H1 (cell line): ENCODE data around the gene GPR180. TPM values are rescaled to one million over a fixed set of nuclear protein-coding genes. Genes with fewer than 3 reads are reported as not detected.

ENCODE experiments used
- CTCF ChIA-PET: fragments of 300-600 bp; sonication (Branson Sonifier 250); formaldehyde crosslinking; loops from one replicate; lab custom pipeline; 2021; ENCODE audit not compliant: partially characterized antibody; lab: Charles Lee
- POLR2A ChIA-PET: fragments of 300-600 bp; sonication (Branson Sonifier 250); formaldehyde crosslinking; loops from one replicate; lab custom pipeline; 2021; ENCODE audit warnings: inconsistent platforms; ENCODE audit not compliant: partially characterized antibody; lab: Charles Lee
- DNase-seq, 2 experiments: peaks; one replicate each; pipeline versions ENCODE4 v3.0.0 to v3.0.0-alpha.2; 2010 to 2022; ENCODE audit warnings: low spot score in 2 of 2, low read depth in 1 of 2, mixed read lengths in 1 of 2
- FAIRE-seq: peaks from 2 replicates; lab custom pipeline; 2011; peaks lifted over from hg19 to GRCh38; lab: Jason Lieb, UNC
- H2AFZ ChIP-seq: 2 replicates; pipeline ENCODE4 v1.8.1; 2012; ENCODE audit warnings: low read length, inconsistent platforms
- H2AK5ac ChIP-seq: 2 replicates; pipeline ENCODE4 v1.6.1; 2013; ENCODE audit warnings: low read depth, low read length
- H2BK120ac ChIP-seq: replicated peaks from 2 replicates; pipeline ENCODE3; 2013; ENCODE audit warnings: low read depth, low read length, inconsistent platforms
- H2BK12ac ChIP-seq: 2 replicates; pipeline ENCODE4 v1.6.1; 2013; ENCODE audit warnings: low read depth, low read length
- H2BK15ac ChIP-seq: 2 replicates; pipeline ENCODE4 v1.6.1; 2013; ENCODE audit warnings: low read length
- H2BK20ac ChIP-seq: 2 replicates; pipeline ENCODE4 v1.6.1; 2013; ENCODE audit warnings: low read length
- H2BK5ac ChIP-seq: 2 replicates; pipeline ENCODE4 v1.6.1; 2013; ENCODE audit warnings: low read depth, low read length
- H3K14ac ChIP-seq: 2 replicates; pipeline ENCODE4 v1.6.1; 2013; ENCODE audit warnings: inconsistent platforms; ENCODE audit not compliant: insufficient read length
- H3K18ac ChIP-seq: 2 replicates; pipeline ENCODE4 v1.6.1; 2013; ENCODE audit warnings: low read length; ENCODE audit errors: extremely low read depth
- H3K23ac ChIP-seq: 2 replicates; pipeline ENCODE4 v1.6.1; 2013; ENCODE audit warnings: inconsistent platforms; ENCODE audit not compliant: insufficient read length
- H3K23me2 ChIP-seq: 2 replicates; pipeline ENCODE4 v1.6.1; 2013; ENCODE audit warnings: low read depth, low read length
- H3K27ac ChIP-seq: 2 replicates; pipeline ENCODE4 v1.6.1; 2011; ENCODE audit warnings: low read depth, low read length, inconsistent platforms
- H3K27me3 ChIP-seq, 4 experiments: replicated peaks in 1 of 4; 1 replicate in 1 of 4; 2 replicates in 3 of 4; pipeline versions ENCODE4 v1.6.1 to v1.8.1; 2011 to 2013; ENCODE audit warnings: low read length in 3 of 4, mild to moderate bottlenecking in 3 of 4, inconsistent platforms in 2 of 4, mixed read lengths in 2 of 4, moderate library complexity in 1 of 4; ENCODE audit not compliant: control insufficient read depth in 3 of 4, insufficient read depth in 3 of 4; ENCODE audit errors: extremely low read depth in 1 of 4
- H3K36me3 ChIP-seq, 4 experiments: 2 replicates each; pipeline versions ENCODE4 v1.6.1 to v1.8.1; 2011 to 2013; ENCODE audit warnings: mild to moderate bottlenecking in 4 of 4, low read length in 3 of 4, moderate library complexity in 2 of 4, control low read depth in 1 of 4, inconsistent platforms in 1 of 4; ENCODE audit not compliant: insufficient read depth in 4 of 4, control insufficient read depth in 2 of 4
- H3K4ac ChIP-seq: replicated peaks from 2 replicates; pipeline ENCODE3; 2013; ENCODE audit warnings: low read length, low read depth, mixed read lengths, inconsistent platforms; ENCODE audit not compliant: insufficient read length
- H3K4me1 ChIP-seq, 4 experiments: replicated peaks in 1 of 4; 1 replicate in 1 of 4; 2 replicates in 3 of 4; pipeline versions ENCODE4 v1.6.1 to v1.8.1; 2011 to 2013; ENCODE audit warnings: low read length in 3 of 4, inconsistent platforms in 2 of 4, mixed read lengths in 1 of 4; ENCODE audit not compliant: insufficient read depth in 4 of 4, control insufficient read depth in 3 of 4
- H3K4me2 ChIP-seq, 2 experiments: 2 replicates each; pipeline versions ENCODE4 v1.6.1 to v1.8.1; 2011 to 2013; ENCODE audit warnings: low read depth in 2 of 2, low read length in 2 of 2, control low read depth in 1 of 2, inconsistent platforms in 1 of 2, mild to moderate bottlenecking in 1 of 2; ENCODE audit not compliant: insufficient read depth in 1 of 2
- H3K4me3 ChIP-seq, 4 experiments: fragments of 200-600, 300-600 bp in 1 of 4; sonication (generic), shearing (Covaris generic), sonication (Bioruptor Twin) in 1 of 4; 2 replicates each; pipeline versions ENCODE4 v1.5.1 to v1.8.1; 2011 to 2016; ENCODE audit warnings: low read length in 4 of 4, low read depth in 3 of 4, control low read depth in 2 of 4, inconsistent platforms in 2 of 4, mild to moderate bottlenecking in 2 of 4, mixed read lengths in 1 of 4, moderate library complexity in 1 of 4; ENCODE audit not compliant: insufficient read depth in 2 of 4; ENCODE audit errors: extremely low read depth in 1 of 4
- H3K56ac ChIP-seq: replicated peaks from 2 replicates; pipeline ENCODE3; 2013; ENCODE audit warnings: low read depth, mild to moderate bottlenecking, mixed read lengths, low read length, inconsistent platforms; ENCODE audit not compliant: insufficient read length
- H3K79me1 ChIP-seq: 2 replicates; pipeline ENCODE4 v1.6.1; 2013; ENCODE audit warnings: low read depth, low read length, control low read depth
- H3K79me2 ChIP-seq, 2 experiments: 2 replicates each; pipeline versions ENCODE4 v1.6.1 to v1.8.1; 2012 to 2013; ENCODE audit warnings: low read length in 2 of 2, mild to moderate bottlenecking in 2 of 2, inconsistent platforms in 1 of 2; ENCODE audit not compliant: insufficient read depth in 2 of 2, control insufficient read depth in 1 of 2
- H3K9ac ChIP-seq, 4 experiments: replicated peaks in 1 of 4; 1 replicate in 1 of 4; 2 replicates in 3 of 4; pipeline versions ENCODE4 v1.6.1 to v1.8.1; 2011 to 2013; ENCODE audit warnings: low read depth in 3 of 4, low read length in 3 of 4, control low read depth in 2 of 4, mild to moderate bottlenecking in 2 of 4, moderate library complexity in 2 of 4, inconsistent platforms in 1 of 4; ENCODE audit errors: extremely low read depth in 1 of 4
- H3K9me3 ChIP-seq, 2 experiments: 2 replicates each; pipeline versions ENCODE4 v1.6.1 to v1.8.1; 2012 to 2013; ENCODE audit warnings: mild to moderate bottlenecking in 2 of 2, moderate library complexity in 2 of 2, control low read depth in 1 of 2, inconsistent platforms in 1 of 2, low read depth in 1 of 2, low read length in 1 of 2, mixed read lengths in 1 of 2; ENCODE audit not compliant: insufficient read depth in 2 of 2
- H4K20me1 ChIP-seq, 2 experiments: replicated peaks in 1 of 2; 2 replicates each; pipeline versions ENCODE3 to v1.8.1; 2011 to 2013; ENCODE audit warnings: inconsistent platforms in 2 of 2, low read length in 2 of 2, mild to moderate bottlenecking in 1 of 2; ENCODE audit not compliant: insufficient read depth in 2 of 2, control insufficient read depth in 1 of 2
- H4K5ac ChIP-seq: 2 replicates; pipeline ENCODE4 v1.6.1; 2013; ENCODE audit warnings: low read length, low read depth, mixed read lengths, inconsistent platforms; ENCODE audit not compliant: insufficient read length
- H4K8ac ChIP-seq: 2 replicates; pipeline ENCODE4 v1.8.0; 2013; ENCODE audit warnings: mild to moderate bottlenecking, moderate library complexity, low read length, inconsistent platforms; ENCODE audit not compliant: insufficient read depth; ENCODE audit errors: extremely low read depth
- H4K91ac ChIP-seq: replicated peaks from 2 replicates; pipeline ENCODE3; 2013; ENCODE audit warnings: low read length, mixed read lengths, inconsistent platforms; ENCODE audit not compliant: insufficient read length
- JUND ChIP-seq: IDR thresholded peaks from 2 replicates; pipeline ENCODE4 v1.6.1; 2011; ENCODE audit warnings: mild to moderate bottlenecking, improper control_type of control experiment, low read length
- SIN3A ChIP-seq, 2 experiments: IDR thresholded peaks in 1 of 2; conservative IDR thresholded peaks in 1 of 2; 2 replicates each; pipeline ENCODE4 v1.6.1; 2011 to 2012; ENCODE audit warnings: low read length in 2 of 2, improper control_type of control experiment in 1 of 2, low read depth in 1 of 2, mild to moderate bottlenecking in 1 of 2
- SP4 ChIP-seq: IDR thresholded peaks from 2 replicates; pipeline ENCODE4 v1.6.1; 2012; ENCODE audit warnings: low read length, inconsistent platforms
- TAF7 ChIP-seq: optimal IDR thresholded peaks from 2 replicates; pipeline ENCODE3; 2011; ENCODE audit warnings: low read depth, mild to moderate bottlenecking, inconsistent platforms, low read length, moderate library complexity, borderline replicate concordance
- WGBS, 2 experiments: shearing (Covaris generic) in 1 of 2; methylation state at CpG; one replicate each; pipeline versions ENCODE4 v1.1.6 to v1.1.7; 2013 to 2015; ENCODE audit warnings: low lambda C conversion rate in 2 of 2, mixed read lengths in 2 of 2, inconsistent platforms in 1 of 2, low coverage in 1 of 2, missing lambda C conversion rate in 1 of 2; ENCODE audit not compliant: insufficient replicate concordance in 2 of 2, insufficient coverage in 1 of 2, insufficient read length in 1 of 2; ENCODE audit errors: extremely low coverage in 1 of 2, missing lambda C conversion rate in 1 of 2; 5-methylcytosine and 5-hydroxymethylcytosine counted together
- polyA plus RNA-seq, 7 experiments: library from polyadenylated mRNA; depleted of rRNA in 3 of 7; stranded (reverse) in 5 of 7; unstranded in 2 of 7; fragments of >200 nt in 5 of 7; fragments of 200-250 nt in 2 of 7; gene quantifications; 1 replicate in 5 of 7; 2 replicates in 1 of 7; 4 replicates in 1 of 7; pipeline versions ENCODE4 v1.2.1 to v1.2.3, GENCODE V29; 2011 to 2013; ENCODE audit warnings: missing spikeins in 2 of 7, mixed read lengths in 2 of 7
- total RNA-seq: library from RNA; stranded (reverse); fragmentation: NEBNext Ultra II Directional; extraction: Animal tissue kit (Norgen Biotek cat#: 25700); gene quantifications from 2 replicates; pipeline ENCODE4 v1.2.1, GENCODE V29; 2021

GPR180 gene
- total and polyA plus RNA-seq, 2 of the 8 experiments (the other 6 are each of a cell fraction or from before 2014, with no cell fraction given): 1.8 to 4.8 TPM

DNA sequence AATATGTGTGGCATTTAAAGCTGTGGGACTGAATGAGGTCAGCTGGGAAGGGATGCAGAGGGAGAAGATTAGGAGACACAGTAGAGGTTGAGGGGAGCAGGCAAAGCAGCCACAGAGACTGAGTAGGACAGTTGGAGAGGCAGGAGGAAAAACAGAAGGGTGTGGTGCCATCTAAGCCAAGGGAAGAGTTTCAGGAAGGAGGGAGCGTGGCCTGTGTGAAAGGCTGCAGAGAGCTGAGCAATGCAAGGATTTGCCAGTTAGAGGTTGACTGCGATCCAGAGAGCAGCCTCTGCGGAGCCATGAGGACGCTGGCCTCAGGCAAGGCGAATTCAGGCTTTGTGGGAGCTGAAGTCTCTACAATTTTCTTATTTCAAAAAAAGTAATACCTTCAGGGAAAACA, 81.8 kb downstream of the GPR180 start:
- Histone ChIP-seq H3K18ac (peak overlapping the region; percentile 55; the same call in 1 of the 2 replicates), H3K56ac (no peak overlapping the region), H2AK5ac (no peak overlapping the region), H4K5ac (no peak overlapping the region), H2AFZ (peak overlapping the region; percentile 96), H3K9ac (0 out of 7 replicates have a peak overlapping the region, but pooled peaks of 1 of the 4 experiments have one; percentile 12), H3K23ac (no peak overlapping the region), H3K27me3 (no peaks in the 10 kb centered on the region)
- no peak for DNase-seq
- TF ChIP-seq JUND (no peak), TAF7 (no peak), SP4 (no peak), SIN3A (conservative IDR thresholded peaks at IDR 0.05 in 1 of 2, IDR thresholded peaks at IDR 0.05 in 1 of 2; ENCODE audit: low read depth in 1 of 2, low read length in 2 of 2) (no peak)
- TF ChIP-seq, all 59 proteins: peak for 0
- no peaks in the 10 kb centered on the region for H3K36me3 ChIP-seq
- no peak overlapping the region for H3K27ac ChIP-seq
- no peaks in the 10 kb centered on the region for H3K79me2 ChIP-seq
- no peaks in the 10 kb centered on the region for H3K23me2 ChIP-seq
- no peak overlapping the region for H3K4ac ChIP-seq
- no peak for FAIRE-seq
- no peak overlapping the region for H2BK5ac ChIP-seq
- no peak overlapping the region for H2BK120ac ChIP-seq
- no peak overlapping the region for H3K14ac ChIP-seq
- no peaks in the 10 kb centered on the region for H3K9me3 ChIP-seq
- H3K4me3 ChIP-seq: no peak overlapping the region
- H2BK15ac ChIP-seq: peak overlapping the region; percentile 97
- no peaks in the 10 kb centered on the region for H3K79me1 ChIP-seq
- no peak overlapping the region for H4K8ac ChIP-seq
- POLR2A ChIA-PET: interaction anchor here (0.9 to 1.1 kb wide), 2 partner anchors 16 to 24 kb away, joined by 3 read pairs; no protein-coding TSS in a partner anchor
- WGBS, 2 experiments: 87% methylated on average over 5 of the region's 5 CpGs; no CpG with 5 or more reads in 1 of the 2 experiments
- H2BK12ac ChIP-seq: no peak overlapping the region; the same call in 1 of the 2 replicates
- no peak overlapping the region for H4K91ac ChIP-seq
- H4K20me1 ChIP-seq: no peaks in the 10 kb centered on the region
- H3K4me2 ChIP-seq: 0 out of 4 replicates have a peak overlapping the region, but pooled peaks of 1 of the 2 experiments have one; percentile 29
- CTCF ChIA-PET: interaction anchor here (0.6 to 4.7 kb wide), 5 partner anchors 8 to 185 kb away, joined by 3 to 24 read pairs (median 5); no protein-coding TSS in a partner anchor
- H3K4me1 ChIP-seq: peaks cover 0 to 4% (median 1%) of the 10 kb centered on the region in 4 experiments; a peak in 2 of 7 replicates
- H2BK20ac ChIP-seq: no peak overlapping the region
